Dermis blood vessel endothelial cell (primary cell): ENCODE data around the gene RBM22. TPM values are rescaled to one million over a fixed set of nuclear protein-coding genes. Genes with fewer than 3 reads are reported as not detected.
A peak's percentile ranks its signal among the peaks of the same experiment; 100 is the strongest.

Experiments
- DNase-seq: peaks from one replicate; pipeline ENCODE4 v3.0.0; 2010
- total RNA-seq: library from RNA; depleted of rRNA; stranded (reverse); fragments of >200 nt; gene quantifications from 2 replicates; pipeline ENCODE4 v1.2.3, GENCODE V29; 2014

Gene RBM22
- total RNA-seq, 1 donor from 2014 or later: 31.3 TPM

DNA sequence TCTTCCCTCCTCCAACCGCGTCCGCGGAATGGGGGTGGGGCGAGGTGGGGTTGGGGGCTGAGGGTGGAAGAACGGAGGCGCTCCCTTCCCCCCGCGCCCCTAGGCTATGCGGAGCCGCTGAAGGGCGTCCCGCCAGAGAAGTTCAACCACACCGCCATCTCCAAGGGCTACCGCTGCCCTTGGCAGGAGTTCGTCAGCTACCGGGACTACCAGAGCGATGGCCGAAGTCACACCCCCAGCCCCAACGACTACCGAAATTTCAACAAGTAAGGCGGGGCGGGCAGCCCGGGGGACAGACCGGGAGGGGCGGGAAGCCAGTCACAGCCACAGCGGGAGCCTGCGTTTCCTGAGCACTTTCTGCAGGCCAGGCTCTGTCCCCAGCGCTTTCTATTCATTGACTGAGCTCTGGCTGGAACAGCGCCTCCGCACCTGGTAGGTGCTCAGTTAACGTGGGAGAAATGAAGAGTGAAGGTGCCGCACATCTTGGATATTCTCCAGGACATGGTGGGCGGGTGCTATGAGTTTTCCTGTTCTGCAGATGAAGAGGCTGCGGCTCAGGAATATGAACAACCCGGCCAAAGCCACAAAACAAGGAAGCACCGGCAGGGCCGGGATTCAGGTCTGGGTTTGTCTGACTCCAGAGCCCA lies 28.5 kb downstream of the RBM22 start:
- DNase-seq: peak; percentile 49

DNA sequence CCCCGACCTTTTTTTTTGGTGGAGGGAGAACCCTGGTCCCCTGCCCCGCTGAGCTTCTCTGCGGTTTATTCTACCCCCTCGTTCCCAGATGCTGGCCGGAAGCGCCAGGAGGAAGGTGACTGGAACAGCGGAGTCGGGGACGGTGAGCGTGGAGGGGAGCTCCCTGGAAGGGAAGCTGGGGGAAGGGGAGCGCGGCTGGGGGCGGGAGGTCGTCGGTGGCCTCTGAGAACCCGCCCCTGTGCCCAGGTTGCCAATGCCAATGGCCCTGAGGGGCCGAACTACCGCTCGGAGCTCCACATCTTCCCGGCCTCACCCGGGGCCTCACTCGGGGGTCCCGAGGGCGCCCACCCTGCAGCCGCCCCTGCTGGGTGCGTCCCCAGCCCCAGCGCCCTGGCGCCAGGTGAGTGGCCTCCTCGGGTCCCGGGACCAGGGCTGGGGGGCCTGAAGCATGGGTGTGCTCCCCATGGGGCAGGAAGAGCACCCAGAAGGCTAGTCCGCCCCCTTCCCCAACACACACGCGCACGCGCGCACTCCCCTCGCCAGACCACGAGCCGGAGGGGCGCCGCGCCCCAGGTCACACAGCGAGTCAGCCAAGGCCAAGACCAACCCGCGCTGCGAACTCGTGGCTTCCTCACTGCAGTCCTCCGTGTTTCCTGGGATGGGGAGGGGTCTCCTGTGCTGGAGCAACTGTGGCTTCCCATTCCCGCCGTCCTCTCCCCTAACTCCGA lies 29.2 kb downstream of the RBM22 start:
- no peak for DNase-seq

DNA sequence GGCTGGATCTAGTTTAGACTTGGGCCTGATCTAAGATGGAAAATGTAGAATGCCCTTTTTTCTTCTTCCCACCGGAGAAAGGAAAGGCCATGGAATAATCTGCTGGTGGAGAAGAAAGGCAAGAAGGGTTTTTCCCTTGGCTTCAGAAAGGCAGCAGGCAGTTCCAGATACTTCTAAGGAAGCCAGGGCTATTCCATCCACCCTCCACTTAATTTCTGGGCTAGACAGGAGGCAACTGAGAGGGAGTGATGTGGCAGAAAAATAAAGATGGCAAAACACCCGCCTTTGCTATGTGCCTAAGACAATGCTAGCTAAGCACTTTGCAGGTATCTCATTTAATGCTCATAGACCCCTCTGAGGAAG lies 29.9 kb downstream of the RBM22 start:
- no peak for DNase-seq

DNA sequence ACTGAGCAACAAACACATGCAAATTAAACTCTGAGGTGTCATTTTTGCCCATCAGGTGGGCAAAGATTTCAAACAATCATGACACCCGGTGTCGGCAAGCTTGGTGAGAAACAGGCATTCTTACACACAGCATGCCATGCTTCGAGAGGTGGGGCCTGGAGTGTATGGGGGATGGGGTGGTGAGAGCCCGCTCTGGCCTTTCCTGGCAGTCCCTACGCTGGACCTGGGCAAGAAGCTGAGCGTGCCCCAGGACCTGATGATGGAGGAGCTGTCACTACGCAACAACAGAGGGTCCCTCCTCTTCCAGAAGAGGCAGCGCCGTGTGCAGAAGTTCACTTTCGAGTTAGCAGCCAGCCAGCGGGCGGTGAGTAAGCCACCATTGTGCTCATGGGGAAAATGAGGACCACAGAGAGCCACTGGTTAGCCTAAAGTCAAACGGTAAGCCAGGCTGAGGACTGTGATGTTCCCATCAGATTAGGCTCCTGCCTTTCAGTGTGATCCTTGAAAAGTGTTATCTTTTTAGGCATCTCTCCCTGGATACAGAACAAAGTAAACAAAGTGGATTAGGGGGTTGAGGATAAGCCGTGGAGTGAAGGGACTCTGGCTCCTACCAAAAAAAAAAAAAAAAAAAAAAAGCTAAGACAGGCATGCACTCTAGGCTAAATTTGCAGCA lies 30.5 kb downstream of the RBM22 start:
- no peak for DNase-seq

DNA sequence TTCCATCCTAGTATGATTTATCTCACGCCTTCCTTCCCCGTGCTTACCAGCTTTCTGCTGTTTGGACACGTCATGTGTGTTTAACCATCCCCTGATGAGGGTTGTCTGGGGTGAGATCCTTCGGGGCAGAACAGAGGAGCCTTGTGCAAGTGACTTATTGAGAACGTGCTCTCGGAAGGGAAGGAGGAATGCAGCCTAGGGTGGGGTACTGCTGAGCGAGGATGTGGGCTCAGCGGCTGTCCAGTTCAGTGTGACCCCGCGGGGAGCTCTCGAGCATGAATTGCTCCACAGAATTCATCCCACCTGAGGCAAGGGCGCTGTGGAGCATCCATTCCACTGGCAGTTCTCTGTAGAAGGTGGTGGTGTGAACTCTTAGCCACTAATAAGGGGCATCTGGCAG lies 35.8 kb downstream of the RBM22 start:
- no peak for DNase-seq

DNA sequence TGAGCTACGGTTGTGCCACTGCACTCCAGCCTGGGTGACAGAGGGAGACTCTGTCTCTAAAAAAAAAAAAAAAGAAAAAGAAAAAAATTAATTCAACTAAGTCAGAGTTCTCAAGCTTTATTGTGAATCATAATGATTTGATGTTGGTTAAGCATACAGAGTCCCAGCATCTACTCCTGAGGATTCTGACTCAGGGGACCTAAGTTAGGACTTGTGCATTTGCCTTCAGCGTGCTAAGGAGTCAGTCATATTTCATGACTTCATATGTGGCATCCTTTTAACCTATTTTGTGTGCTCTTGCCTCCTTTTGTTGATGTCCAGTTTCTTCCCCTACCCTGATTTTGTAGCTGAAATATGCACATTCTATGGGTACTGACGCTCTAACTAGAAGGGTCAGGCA lies 36.9 kb downstream of the RBM22 start:
- DNase-seq: no peak

DNA sequence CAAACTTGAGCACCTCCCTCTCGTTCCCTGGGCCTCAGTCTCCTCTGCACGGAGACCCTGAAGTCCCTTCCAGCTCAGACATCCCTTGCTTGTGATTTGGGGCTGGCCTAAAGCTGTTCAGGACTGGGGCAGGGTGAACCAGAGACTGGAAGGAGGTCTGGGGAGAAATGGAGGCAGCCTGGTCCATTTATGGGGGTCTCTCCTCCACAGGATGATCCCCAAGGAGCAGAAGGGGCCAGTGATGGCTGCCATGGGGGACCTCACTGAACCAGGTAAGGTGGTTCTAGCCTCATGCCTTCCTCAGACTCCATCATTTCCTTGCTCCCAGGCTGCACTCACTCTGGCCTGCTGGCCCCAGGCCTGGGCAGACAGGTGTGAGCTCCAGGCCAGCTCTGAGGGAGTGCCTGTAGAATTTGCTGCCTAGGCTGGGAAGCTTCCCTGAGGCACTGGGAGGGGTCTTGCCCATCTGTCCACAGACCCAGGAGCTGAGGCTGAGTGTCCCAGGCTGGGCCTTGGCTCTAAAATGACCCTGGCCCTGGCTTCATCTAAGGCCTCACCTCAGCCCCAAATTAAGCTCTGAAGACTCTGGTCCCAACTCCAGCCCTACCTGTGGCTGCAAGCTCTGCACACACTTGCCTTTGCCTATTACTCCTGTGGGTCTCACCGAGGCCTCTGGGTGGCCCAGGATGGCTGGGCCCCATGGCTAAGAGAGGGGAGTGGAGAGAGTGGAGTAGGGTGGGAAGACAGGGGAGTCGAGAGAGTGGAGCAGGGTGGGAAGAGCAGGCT lies 37.9 kb downstream of the RBM22 start:
- no peak for DNase-seq

DNA sequence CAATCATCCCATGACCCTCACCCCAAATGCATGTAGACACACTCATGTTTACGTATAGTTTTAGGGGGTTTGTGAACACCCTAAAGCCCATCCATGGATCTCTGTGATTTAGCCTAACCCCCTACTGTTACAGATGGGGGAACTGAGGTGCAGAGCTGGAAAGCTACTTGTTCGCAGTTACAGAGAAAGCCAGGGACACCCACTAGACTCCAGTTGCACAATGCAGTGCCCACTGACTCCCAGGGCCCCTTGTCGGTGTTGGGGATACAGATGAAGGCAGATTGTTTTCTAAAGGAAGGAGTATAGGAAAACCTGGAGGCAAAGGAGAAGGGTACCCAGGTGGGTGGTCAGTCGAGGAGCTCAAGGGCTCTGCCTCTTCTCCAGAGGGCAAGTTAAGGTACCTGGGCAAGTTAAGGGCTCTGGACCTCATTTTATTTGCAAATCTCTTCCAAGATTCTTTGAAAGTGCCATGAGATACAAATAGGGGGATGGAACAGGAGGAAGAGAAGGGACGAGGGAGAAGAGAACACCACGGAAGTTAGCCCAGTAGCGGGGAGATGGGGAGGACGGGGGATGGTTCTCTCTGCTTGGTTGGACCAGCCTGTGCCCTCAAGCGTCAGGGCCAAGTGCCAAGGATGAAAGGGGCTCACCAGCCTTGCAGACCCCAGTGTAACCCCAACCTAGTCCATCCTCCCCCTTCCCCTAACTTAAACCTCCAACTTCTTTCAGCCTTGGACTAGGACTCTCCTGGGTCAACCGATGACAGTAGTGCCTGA lies 38.9 kb downstream of the RBM22 start:
- DNase-seq: no peak

DNA sequence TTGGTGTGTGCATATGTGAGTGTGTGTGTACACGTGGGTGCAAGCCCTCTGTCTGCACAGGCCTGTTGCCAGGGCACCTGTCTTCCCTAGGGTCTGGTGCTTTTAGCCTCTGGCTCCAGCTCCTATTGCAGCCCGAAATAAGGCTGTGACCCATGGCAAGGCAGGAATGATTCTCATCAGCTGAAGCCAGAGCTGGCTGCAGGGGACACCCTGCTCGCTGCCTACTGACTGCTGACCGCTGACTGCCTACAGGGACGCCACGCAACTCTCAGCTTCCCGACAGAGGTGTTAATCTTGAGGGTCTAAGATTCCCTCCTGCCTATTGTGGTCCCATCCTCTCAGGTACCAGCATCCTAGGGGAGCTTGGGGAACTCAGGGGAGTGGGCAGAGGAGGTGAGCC lies 39.8 kb downstream of the RBM22 start, which contains the start of gene MYOZ3:
MYOZ3 (plus strand) TSS at position 166 of the 400 bp plus-strand sequence. CDS start 1,691 bp downstream, outside the sequence.
- no peak for DNase-seq

DNA sequence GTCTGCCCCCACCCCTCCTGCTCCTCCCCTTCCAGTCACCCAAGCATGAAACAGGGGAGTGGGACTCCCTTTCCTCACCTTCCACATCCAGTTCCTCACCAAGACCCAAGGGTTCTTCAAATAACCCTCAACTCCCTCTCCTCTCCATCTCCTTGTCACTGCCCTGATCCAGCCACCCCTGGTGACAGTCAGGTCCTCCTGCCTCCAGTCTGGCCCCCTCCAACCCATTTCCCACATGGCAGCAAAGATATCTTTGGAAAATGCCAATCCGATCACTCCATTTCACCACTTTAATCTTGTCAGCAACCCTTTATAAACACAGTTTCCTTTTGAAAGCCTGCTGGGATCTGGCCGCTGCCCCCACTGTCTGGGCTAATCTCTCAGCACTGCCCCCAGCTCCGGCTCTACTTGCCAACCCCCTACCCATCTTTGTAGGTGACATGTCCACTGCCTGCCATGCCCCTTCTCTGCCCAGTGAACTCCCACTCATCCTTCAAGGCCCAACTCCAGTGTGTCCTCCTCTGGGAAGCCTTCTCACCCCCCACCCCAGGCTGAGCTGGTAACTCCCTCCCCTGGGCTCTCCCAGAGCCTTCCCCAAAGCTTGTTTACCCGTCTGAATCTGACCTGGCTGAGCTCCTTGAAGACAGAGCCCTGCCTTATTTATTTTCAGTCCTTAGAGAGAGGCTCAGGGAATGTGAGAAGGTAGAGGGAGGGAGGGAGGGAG lies 40.6 kb downstream of the RBM22 start:
- no peak for DNase-seq

DNA sequence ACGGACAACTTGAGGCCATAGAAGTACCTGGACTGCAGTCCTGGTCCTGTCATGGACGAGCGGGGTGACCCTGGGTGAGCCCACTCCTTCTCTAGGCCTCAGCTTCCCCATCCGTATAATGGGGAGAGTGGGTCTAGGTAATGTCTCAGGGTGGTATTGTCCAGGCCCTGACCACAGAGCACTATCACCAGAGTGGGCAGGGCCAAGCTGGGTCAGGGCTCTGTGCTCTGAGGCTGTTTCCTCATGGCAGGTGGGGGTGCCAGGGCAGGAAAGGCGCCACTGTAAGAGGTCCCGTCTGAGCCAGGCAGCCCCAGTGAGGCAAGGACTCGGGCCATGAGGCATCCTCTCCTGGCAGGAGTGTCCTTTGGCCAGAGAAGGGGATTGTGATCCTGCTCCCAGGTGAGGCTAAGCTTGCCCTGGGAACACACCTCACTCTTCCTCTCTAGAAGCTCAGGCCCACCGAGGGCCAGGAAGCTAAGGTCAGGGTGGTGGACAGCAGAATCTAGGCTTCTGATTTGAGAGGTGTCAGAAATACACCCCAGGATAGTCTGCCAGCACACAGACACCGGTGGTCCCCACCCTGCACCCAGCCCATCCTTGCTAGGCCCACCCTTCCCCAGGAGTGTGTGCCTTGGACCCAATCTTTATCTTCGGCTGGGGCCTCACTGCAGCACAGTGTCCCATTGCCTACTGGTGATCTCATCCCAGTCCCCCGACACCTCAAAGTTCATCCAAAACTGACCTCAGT lies 41.3 kb downstream of the RBM22 start:
- DNase-seq: no peak

DNA sequence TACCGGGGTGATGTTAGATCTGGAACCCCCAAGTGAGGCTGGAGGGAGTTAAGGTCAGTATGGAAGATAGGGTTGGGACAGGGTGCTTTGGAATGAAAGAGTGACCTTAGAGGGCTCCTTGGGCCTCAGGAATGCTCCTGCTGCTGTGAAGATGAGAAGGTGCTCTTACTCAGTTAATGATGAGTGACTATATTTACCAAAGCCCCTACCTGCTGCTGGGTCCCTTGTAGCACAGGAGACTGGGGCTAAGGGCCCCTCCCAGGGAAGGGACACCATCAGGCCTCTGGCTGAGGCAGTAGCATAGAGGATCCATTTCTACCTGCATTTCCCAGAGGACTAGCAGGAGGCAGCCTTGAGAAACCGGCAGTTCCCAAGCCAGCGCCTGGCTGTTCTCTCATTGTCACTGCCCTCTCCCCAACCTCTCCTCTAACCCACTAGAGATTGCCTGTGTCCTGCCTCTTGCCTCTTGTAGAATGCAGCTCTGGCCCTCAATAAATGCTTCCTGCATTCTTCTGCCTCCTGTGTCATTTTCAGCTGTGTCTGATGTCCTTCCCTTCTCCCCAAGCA lies 42.1 kb downstream of the RBM22 start:
- peak; percentile 31 for DNase-seq

DNA sequence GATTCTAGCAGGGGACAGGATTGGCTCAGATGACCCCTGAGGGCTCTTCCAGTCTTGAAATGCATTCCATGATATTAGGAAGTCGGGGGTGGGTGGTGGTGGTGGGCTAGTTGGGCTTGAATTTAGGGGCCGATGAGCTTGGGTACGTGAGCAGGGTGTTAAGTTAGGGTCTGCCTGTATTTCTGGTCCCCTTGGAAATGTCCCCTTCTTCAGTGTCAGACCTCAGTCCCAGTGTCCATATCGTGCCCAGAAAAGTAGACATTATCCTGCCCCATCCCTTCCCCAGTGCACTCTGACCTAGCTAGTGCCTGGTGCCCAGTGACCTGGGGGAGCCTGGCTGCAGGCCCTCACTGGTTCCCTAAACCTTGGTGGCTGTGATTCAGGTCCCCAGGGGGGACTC lies 42.7 kb downstream of the RBM22 start:
- DNase-seq: no peak

DNA sequence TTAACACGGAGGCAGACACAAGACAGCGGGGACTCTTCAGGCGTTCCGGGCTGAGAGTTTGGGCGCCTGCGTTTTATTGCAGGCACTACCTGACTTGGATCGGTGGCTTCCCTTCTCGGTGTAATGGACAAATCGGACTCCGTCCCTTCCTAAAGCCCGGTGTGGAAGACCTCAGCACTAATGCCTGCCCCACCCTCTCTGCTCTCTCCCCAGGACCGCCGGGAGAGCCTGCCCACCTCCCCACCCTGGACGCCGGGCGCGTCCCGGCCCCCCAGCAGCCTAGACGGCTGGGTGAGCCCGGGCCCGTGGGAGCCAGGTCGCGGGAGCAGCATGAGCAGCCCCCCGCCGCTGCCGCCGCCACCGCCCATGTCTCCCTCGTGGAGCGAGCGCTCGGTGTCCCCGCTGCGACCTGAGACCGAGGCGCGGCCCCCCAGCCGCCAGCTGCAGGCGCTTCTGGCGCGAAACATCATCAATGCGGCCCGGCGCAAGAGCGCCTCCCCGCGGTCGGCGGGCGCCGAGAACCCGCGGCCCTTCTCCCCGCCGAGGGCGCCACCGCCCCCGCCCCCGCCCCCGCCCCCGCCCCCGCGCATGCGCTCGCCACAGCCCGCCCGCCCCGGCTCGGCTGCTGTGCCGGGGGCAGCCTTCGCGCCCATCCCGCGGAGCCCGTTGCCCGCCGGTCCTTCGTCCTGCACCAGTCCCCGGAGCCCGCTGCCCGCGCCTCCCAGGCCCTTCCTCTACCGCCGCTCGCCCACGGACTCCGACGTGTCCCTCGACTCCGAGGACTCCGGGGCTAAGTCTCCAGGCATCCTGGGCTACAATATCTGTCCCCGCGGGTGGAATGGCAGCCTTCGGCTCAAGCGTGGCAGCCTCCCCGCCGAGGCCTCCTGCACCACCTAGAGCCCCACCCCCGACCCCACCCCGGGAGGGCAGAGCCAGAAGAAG lies 44.4 kb downstream of the RBM22 start:
- DNase-seq: peak; percentile 74

DNA sequence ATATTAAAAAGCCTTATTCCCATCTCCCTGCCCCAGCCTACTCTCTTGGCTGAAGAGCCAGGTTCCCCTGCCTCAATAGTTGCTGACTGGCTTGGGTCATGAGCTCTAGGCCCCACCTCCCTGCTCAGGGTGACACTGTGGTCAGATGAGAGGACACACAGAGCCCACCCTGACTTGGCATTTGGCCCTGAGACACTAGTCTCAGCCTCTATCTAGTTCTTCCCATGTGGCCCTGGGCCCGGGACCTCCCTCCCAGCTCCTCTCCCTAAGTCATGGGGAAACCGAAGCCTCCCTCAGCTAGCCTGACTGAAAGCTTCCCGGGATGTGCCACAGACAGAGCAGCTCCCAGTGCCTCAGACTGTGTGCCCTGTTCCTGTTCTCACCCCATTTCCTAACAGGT lies 45.6 kb downstream of the RBM22 start:
- no peak for DNase-seq

DNA sequence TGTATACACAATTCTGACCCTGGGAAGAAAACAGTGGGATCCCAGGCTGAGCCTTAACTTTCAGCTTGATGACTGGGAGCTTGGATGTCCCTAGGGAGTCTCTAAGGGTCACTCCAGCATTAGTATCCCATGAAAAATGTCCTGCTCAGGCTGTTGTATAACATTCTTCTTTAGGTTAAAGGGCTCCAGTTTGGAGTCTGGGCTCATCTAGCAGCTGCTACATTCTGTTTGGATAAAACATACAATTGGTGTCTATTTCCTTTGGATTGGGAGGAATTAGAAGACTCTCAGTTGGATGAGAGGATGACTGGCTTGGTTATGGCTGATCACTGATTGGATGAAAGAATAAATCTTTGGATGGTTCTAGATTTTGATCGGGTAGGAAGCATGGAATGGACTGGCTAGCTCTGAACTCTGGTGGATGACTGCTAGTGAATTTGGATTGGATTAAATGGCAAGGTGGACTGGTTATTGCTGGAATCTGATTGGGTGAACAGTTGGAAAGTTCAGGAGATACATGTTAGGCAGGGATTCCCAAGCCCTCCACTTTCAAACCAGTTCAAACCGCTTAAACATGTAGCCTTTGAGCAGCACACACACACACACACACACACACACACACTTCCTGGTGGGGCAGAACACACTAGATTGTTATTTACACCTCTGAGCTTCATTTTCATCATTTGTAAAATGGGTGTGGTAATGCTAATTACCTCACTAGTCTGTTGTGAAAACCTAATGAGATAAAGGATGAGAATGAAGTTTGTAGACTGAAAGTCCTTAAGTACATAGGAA lies 46.9 kb downstream of the RBM22 start:
- no peak for DNase-seq

DNA sequence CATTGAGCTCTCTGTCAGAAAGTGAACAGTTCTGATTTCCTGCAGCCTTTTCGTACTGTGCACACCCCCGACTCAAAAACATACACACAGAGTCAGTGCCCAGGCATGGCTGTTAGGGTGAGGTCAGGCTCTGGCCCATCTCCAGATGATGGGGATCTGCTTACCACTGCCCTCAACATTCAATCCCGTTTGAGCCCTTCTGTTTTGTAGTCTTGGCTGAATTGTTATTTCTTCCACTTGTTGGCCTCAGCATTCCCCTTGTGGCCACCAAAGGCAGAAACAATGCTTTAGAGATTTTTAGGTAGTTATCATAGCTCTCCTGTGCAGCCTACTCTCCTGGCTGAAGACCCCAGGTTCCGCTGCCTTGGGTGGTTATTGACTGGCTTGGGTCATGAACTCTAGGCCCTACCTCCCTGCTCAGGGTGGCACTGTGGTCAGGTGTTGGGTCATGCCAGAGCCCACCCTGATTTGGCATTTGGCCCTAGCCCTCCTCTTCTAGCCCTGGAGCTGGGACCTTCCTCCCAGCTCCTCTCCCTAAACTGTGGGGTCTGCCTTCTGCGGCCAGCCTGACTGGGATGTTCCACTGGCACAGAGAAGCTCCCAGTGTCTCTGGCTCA lies 47.6 kb downstream of the RBM22 start:
- DNase-seq: peak; percentile 36
